Hypothalamus (tissue), 51 donors: ENCODE measurements around the gene FHAD1.

ENCODE experiments used
- DNase-seq, 51 donors: peaks; one replicate each; lab custom pipeline; 2025; lab: John Stamatoyannopoulos, UW

FHAD1 gene

GRCh38 chr1:15218287-15219279 lies 28.4 kb upstream of the FHAD1 start:
- DNase-seq = no peak

GRCh38 chr1:15219280-15220023 lies 27.6 kb upstream of the FHAD1 start:
- no peak for DNase-seq

- no peak for DNase-seq
Measured at GRCh38 chr1:15220024-15220392, 27.0 kb upstream of the FHAD1 start.

DNA sequence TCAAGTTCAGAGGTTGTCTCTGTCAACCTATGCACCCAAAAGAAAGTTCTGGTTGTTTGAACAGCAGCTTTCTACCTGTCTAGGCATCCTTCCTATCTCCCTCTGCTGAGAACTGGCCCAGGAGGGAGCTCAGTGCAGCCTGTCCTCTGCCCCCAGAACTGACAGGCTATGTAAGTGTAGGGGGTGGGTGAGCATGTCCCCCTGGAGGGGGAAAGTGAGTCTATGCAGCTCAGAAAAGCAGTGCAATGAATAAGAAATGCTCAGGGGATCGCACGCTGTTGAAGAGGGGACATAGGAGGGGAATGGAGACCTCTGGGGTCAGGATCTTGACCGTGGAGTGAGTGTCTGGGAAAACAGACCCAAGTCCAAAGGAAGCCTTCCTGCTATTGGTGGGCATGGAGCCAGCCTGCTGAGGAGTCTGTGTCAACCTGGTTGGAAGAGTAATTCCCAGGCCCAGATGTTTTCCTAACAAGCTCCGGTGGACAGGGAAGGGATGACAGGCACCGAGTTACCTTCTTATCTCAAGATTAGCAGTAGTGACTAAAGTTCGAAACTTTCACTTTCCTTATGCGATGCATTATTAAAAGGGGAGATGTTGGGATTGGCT lies 26.1 kb upstream of the FHAD1 start:
- DNase-seq = no peak

- no peak for DNase-seq
Measured at GRCh38 chr1:15222653-15223303, 24.2 kb upstream of the FHAD1 start.

DNA sequence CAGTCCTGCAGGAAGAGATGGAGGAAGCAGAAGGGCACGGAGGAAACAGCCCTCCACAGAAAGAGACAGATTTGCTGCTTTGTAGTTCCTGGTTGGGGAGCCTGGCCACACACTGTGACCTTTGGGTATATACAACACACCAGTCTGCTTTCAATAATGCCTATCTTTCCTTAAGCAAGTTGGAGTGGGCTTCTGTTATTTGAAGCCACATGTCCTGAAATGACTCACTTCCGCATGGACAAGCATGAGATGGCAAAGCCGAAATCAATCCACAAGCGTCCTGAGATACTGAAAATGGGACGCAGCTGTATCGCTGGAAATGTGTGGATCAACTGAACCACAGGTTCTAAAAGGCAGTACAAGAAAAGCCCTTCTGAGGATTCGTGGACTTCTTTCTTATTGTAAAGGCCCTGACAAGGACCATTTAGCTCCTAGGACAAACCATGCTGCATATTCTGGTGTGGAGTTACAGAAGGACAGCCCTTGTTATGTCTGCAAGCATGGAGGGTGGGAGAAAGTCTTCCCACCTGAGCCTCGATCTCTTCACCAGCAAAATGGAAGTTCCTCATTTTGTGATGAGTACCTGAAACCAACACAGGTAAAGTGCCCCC lies 22.7 kb upstream of the FHAD1 start:
- DNase-seq = no peak

- no peak for DNase-seq
Measured at GRCh38 chr1:15224974-15225373, 22.0 kb upstream of the FHAD1 start.

- DNase-seq = no peak
Measured at GRCh38 chr1:15225461-15225860, 21.6 kb upstream of the FHAD1 start.

GRCh38 chr1:15226388-15227255 lies 20.4 kb upstream of the FHAD1 start:
- DNase-seq = no peak

DNA sequence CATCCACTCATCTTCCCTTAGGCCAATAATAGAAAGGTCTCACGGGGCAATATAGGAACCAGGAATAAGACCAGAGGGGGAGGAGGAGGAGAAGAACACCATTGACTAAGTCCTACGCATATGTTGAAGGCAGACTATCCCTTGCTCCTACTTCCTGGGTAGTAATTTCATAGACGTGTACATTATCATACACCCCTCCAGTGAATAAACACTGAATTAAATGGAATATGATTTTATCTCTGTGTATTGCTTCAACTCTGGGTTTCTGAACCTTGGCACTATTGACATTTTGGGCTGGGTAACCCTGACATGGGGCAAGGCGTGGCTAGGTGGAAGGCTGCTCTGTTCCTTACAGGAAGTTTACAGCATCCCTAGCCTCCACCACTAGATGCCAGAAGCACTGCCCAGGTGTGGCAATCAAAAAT lies 17.3 kb upstream of the FHAD1 start:
- DNase-seq = no peak

GRCh38 chr1:15231714-15232201 lies 15.3 kb upstream of the FHAD1 start:
- DNase-seq = no peak

- DNase-seq = no peak
Measured at GRCh38 chr1:15233689-15234088, 13.3 kb upstream of the FHAD1 start.

DNA sequence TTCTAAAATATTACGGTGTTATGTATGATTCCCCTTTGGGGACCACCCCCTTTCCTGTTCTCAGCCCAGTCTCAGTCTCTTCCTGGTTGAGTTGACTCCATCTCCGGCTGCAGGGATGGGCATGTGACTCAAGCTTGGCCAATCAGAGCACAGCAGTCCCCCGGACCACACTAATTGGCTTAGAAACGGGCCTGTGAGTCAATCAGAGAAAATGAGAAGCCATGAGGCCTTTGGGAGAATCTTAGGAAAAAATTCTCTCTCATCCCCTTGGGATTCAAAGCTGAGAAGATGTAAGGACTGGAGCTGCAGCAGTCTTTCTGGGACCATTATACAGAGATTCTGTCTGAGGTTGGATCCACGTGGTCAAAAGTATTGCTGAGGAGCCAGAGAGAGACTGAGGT lies 10.7 kb upstream of the FHAD1 start:
- no peak for DNase-seq

DNA sequence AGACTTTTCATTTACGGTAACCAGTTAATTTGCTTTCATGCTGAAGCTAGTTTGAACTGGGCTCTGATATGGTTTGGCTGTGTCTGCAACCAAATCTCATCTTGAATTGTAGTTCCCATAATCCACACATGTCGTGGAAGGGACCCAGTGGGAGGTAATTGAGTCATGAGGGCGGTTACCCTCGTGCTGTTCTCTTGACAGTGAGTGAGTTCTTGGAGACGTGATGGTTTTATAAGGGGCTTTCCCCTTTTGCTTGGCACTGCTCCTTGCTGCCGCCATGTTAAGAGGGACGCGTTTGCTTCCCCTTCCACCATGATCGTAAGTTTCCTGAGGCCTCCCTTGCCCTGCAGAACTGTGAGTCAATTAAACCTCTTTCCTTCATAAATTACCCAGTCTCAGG lies 10.3 kb upstream of the FHAD1 start:
- no peak for DNase-seq

DNA sequence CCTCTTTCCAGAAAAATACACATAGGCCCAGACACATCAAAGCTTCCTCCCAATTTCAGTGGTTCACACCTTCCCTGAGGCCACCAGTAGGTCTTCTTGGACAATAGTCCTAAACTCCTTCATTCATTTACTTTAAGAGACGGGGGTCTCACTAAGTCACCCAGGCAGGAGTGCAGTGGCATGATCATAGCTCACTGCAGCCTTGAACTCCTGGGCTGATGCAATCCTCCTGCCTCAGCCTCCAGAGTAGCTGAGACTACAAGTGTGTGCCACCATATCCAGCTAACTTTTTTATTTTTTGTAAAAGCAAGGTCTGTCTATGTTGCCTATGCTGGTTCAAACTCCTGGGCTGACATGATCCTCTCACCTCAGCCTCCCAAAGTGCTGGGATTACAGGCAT lies 8.2 kb upstream of the FHAD1 start:
- no peak for DNase-seq

DNA sequence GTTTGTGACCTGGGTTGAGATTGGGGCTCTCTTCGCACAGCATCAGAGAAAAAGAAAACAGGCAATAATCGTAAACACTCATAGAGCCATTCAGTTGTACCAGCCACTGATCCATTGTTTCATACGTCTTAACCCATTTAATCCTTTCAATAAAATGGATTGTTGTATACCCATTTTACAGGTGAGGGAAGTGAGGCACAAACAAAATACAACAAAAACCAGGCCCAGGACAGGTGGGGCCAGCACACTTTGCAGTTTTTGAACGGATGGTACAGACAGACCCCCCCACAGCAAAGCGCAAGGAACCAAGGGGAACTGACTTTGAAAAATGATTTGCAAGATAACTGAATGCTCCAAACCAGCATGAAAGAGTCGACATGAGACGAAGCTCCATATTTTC lies 4.3 kb upstream of the FHAD1 start:
- no peak for DNase-seq

- no peak for DNase-seq
Measured at GRCh38 chr1:15243275-15244043, 3.6 kb upstream of the FHAD1 start.

DNA sequence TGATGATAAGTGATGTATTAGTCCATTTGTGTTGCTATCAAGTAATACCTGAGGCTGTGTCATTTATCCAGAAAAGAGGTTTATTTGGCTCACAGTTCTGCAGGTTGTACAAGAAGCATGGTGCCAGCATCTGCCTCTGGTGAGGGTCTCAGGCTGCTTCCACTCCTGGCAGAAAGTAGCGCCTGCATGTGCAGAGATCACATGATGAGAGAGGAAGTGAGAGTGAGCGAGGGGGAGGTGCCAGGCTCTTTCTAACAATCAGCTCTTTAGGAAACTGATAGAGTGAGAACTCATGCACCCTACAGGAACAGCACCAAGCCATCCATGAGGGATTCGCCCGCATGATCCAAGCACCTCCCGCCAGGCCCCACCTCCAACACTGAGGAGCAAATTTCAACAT lies 2.2 kb upstream of the FHAD1 start:
- no peak for DNase-seq
